ENCODE results near the gene ABCB8.
"Not testable (repeated sequence)": the region's sequence is repeated elsewhere in the genome, so short reads cannot be mapped to it uniquely, and the experiment has no call there.

Gene ABCB8

GRCh38 chr7:151035026-151035717, 6.9 kb downstream of the ABCB8 start:
- no peak for DNase-seq (ENCODE audit: low spot score)

DNA sequence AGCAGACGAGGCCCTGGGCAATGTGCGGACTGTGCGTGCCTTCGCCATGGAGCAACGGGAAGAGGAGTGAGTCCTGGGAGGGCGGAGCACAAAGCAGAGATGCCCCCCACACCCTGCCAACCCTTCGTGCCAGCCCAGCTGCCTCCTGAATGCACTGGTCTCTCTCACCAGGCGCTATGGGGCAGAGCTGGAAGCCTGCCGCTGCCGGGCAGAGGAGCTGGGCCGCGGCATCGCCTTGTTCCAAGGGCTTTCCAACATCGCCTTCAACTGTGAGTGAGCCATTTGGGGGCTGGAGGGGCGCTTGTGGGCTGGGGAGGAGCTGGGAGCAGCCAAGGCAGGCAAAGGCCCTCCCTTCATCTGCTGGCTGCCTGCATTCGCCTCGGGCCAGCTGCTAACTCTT, 7.7 kb downstream of the ABCB8 start:
- DNase-seq (ENCODE audit: low spot score), result no peak

DNA sequence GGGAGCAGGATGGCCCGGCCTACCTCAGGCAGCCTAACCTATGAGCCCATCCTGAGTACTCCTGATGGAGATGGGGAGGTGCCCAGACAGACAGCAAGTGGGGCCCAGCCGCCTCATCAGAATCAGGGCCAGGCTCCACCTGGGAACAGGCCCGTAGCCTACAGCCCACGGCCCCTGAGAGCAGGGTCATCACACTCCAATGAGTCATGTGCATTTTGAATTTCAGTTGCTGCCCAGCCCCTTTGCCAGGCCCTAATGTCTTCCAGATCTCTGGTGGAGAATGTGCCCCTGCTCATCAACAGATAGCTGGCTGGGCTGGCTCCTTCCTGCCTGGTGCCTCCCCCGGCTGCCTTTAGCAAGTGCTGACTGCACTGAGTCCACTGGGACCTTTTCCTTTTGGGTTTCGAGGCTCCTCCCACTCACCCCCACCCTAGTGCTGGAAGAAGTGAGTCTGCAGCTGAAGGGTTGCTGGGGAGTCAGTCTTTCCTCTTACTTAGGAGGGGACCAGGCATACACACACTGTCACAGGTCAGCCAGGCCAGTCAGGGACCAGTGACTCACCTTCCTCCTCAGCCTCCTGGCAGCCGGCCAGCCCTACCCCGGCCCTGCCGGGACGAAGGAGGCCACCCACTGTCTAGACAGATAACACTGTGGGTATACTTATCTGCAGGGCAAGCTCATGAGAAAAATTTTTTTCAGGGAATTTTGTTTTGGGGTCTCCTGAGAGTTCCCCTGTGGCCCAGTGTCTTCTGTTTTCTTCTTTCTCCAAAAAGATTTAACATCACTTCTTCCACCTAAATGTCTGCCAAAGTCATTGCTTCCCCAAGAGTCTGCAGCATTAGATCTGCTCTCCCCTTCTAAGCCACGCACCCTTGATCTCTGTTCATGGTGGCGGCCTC, 10.9 kb downstream of the ABCB8 start:
- peak; percentile 100 for DNase-seq (ENCODE audit: low spot score)

GRCh38 chr7:151039850-151040548, 11.7 kb downstream of the ABCB8 start:
- DNase-seq (ENCODE audit: low spot score), result no peak

GRCh38 chr7:151040616-151041375, 12.5 kb downstream of the ABCB8 start:
- no peak for DNase-seq (ENCODE audit: low spot score)

GRCh38 chr7:151043449-151043848, 15.2 kb downstream of the ABCB8 start:
- DNase-seq (ENCODE audit: low spot score), result not testable (repeated sequence)

- DNase-seq (ENCODE audit: low spot score), result no peak
Observed at GRCh38 chr7:151043959-151044358, 15.7 kb downstream of the ABCB8 start.

DNA sequence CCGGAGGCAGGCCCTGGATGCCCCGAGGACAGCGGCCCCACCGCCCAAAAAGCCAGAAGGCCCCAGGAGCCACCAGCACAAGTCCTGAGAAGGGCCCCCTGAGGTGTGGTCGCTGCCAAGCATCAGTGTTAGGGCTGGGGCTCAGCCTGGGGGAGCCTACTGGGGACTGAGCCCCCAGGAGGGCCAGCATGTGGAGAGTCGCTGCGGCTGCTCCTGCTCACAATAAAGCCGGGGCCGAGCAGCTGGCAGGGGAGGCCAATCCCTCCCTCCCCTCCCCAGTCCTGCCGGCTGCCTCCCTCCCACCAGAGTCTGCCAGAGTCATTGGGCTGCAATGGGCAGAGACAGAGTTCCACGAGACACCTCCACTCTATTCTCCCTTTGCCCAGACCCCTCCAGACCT, 17.0 kb downstream of the ABCB8 start:
- no peak for DNase-seq (ENCODE audit: low spot score)

DNA sequence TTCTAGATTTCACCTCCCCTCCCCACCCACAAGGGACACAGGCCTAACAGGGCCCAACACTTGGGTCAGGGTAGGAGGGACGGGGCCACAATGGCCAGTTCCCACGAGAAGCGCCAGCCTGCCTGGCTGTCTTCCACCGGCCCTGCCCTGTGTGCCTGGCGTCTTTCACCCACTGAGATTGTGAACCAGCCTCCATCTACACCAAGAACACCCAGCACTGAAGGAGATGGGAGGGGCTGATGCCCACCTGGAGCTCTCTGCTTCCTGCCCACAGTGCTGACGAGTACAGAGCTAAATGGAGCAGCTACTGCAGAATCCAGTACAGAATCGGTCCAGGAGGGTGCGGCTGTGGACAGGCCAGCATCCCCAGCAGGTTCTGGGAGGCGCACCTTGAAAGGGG, 17.7 kb downstream of the ABCB8 start:
- DNase-seq (ENCODE audit: low spot score), result no peak

DNA sequence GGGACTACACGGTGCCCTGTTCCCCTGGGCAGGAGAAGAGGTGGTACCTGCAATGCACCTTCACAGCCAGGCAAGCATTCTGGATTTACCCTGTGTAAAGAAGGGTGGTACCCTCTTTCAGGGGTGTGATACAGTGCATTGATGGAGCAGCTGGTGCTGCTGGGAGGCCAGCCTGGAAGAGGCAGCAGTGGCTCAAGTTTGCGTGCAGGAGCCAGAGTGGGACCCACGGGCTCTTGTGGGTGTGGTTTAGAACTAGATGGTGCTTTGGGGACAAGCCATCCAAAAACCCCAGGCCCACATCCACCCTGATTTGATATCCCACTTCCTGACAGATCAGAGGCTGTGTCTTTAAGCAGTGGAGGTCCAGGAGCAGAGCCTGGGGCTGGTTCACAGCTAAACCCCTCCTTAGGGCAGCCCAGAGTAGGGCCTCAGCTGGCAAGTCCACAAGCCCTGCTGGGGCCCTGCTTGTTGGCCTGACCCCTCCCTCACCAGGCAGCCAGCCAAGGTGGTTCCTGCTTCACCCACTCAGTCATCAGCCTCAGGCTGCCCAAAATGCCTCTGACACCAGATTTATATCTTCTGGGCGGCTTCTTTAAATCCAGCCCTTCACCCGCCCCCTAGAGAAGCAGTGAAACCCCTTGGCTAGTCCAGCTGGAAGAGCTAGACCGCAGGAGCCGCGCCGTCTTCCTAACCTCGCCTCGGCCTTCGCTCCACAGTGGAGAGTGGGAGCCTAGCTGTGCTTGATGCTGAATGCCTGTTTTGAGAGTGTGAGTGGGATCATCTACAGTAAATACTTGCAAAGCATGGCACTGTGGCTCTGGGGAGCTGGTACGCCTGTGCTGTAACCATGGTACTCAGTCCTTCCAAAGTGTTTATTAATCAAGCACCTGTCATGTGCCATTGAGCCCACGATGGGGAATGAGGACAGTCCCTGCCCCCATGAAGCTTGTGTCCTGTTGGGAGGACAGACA, 18.6 kb downstream of the ABCB8 start:
- no peak for DNase-seq (ENCODE audit: low spot score)

GRCh38 chr7:151047976-151048815, 19.9 kb downstream of the ABCB8 start, which contains the start of gene ASIC3:
ASIC3 (plus strand) TSS chr7:151048531; CDS start chr7:151048886, 355 bp downstream.
- no peak for DNase-seq (ENCODE audit: low spot score)

GRCh38 chr7:151048911-151049463, 20.7 kb downstream of the ABCB8 start:
- no peak for DNase-seq (ENCODE audit: low spot score)

- peak; percentile 62 for DNase-seq (ENCODE audit: low spot score)
Observed at GRCh38 chr7:151051108-151051507, 22.9 kb downstream of the ABCB8 start.

- DNase-seq (ENCODE audit: low spot score), result no peak
Observed at GRCh38 chr7:151053096-151053495, 24.8 kb downstream of the ABCB8 start.

GRCh38 chr7:151053751-151054150, 25.5 kb downstream of the ABCB8 start:
- no peak for DNase-seq (ENCODE audit: low spot score)

- no peak for DNase-seq (ENCODE audit: low spot score)
Observed at GRCh38 chr7:151056283-151056665, 28.0 kb downstream of the ABCB8 start.

DNA sequence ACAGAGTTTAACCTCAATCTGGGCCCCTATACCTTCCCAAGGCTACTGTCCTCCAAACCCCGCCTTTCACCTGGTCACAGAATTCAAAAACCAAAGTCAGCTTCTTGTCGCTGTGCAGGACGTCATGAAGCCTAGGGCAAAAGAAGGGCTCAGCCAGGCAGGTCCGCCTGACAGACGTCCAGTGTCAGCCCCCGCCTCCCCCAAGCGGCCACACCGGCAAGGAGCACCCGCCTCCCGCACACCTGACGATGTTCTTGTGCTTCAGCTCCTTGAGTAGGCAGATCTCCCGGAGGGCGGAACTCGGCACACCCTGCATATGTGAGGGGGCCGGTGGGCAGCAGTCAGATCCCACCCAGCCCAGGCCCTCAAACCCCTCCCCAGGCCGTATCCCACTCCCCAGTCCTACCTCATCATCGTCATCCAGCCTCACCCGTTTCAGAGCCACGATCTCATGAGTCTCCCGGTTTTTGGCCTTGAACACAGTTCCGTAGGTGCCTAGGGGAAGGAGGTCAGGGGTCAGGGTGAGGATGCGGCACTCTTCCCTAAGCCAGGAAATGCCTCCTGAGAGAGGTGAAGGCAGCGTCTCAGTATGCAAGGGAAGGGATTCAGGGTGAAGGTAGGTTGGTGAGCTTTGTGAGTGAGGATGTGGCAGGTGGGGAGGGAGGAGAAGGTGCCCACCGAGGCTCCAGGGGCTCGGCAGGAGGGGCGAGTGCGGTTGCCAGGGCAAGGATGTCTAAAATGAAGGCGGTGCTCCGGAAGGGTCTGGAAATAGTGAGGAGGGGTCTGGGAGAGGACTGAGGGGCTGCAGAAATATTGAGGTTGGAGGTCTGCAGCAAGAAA, 28.6 kb downstream of the ABCB8 start:
- DNase-seq (ENCODE audit: low spot score), result no peak

DNA sequence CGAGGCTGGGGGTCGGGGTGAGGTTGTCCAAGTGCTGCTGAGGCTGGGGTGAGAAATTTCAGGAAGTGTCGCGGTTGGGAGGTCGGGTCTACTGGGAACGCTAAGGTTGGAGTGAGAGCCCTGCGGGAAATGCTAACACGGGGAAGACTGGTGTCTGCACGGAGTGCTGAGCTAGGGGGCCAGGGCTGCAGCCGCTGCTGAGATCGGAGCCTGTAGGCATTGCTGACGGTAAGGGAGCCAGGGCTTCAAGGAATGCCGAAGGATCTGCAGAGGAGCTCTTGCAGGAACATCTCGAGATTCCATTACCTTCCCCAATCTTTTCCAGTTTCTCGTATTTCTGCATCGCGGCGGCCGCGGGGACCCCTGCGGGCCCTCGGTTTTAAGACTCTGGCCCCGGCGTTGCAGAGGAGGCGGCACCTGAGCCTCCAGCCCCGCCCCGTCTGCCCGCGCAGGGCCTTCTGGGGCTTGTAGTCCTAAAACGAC, 29.3 kb downstream of the ABCB8 start, which contains the start of gene CDK5:
CDK5 (minus strand) TSS at position 392 of the 483 bp plus-strand sequence; CDS start at position 343, 49 bp downstream.
- DNase-seq (ENCODE audit: low spot score), result no peak
